HepG2 (cell line): ENCODE data around the gene SYNPO. TPM values are rescaled to one million over a fixed set of nuclear protein-coding genes. Genes with fewer than 3 reads are reported as not detected.

Experiments
- ARID4A ChIP-seq: sonication (generic); formaldehyde crosslinking; IDR thresholded peaks from 2 replicates; pipeline ENCODE4 v1.5.0; 2020; ENCODE audit warnings: mild to moderate bottlenecking, missing genetic modification reagents, borderline replicate concordance
- HHEX ChIP-seq: IDR thresholded peaks from 2 replicates; pipeline ENCODE4 v1.6.1; 2016; ENCODE audit warnings: control low read depth
- HNRNPK ChIP-seq: fragments of 200-400 bp; formaldehyde crosslinking; IDR thresholded peaks from 2 replicates; pipeline ENCODE4 v1.6.1; 2018; ENCODE audit warnings: low read length, low read depth, moderate library complexity, mild to moderate bottlenecking; ENCODE audit not compliant: poor library complexity, severe bottlenecking
- KDM6A ChIP-seq: IDR thresholded peaks from 2 replicates; pipeline ENCODE4 v1.6.1; 2016; ENCODE audit warnings: low read depth
- NCOA2 ChIP-seq: sonication (generic); formaldehyde crosslinking; IDR thresholded peaks from 2 replicates; pipeline ENCODE4 v1.8.0; 2022; ENCODE audit warnings: inconsistent platforms
- NR2F6 ChIP-seq, 2 experiments: IDR thresholded peaks; 2 replicates each; pipeline ENCODE4 v1.6.1; 2016; ENCODE audit warnings: antibody characterized with exemption in 1 of 2, mild to moderate bottlenecking in 1 of 2
- RXRA ChIP-seq: sonication (generic); formaldehyde crosslinking; IDR thresholded peaks from 2 replicates; pipeline ENCODE4 v1.5.1; 2020; ENCODE audit warnings: missing genetic modification reagents
- UBTF ChIP-seq: sonication (generic); formaldehyde crosslinking; IDR thresholded peaks from 2 replicates; pipeline ENCODE4 v1.4.0; 2020; ENCODE audit warnings: mild to moderate bottlenecking, missing genetic modification reagents
- ZFP41 ChIP-seq: sonication (generic); formaldehyde crosslinking; IDR thresholded peaks from 2 replicates; pipeline ENCODE4 v1.4.0; 2020; ENCODE audit warnings: mild to moderate bottlenecking, missing genetic modification reagents, borderline replicate concordance
- ZNF12 ChIP-seq: sonication (generic); formaldehyde crosslinking; IDR thresholded peaks from 2 replicates; pipeline ENCODE4 v1.5.0; 2020; ENCODE audit warnings: missing genetic modification reagents
- ZNF3 ChIP-seq: IDR thresholded peaks from 2 replicates; pipeline ENCODE4 v1.7.0; 2017; ENCODE audit warnings: inconsistent platforms
- ZNF672 ChIP-seq: sonication (generic); formaldehyde crosslinking; IDR thresholded peaks from 2 replicates; pipeline ENCODE4 v1.8.1; 2022; ENCODE audit warnings: missing genetic modification reagents
- ZNF724P ChIP-seq: sonication (generic); formaldehyde crosslinking; IDR thresholded peaks from 2 replicates; pipeline ENCODE4 v1.8.0; 2022; ENCODE audit warnings: missing genetic modification reagents, borderline replicate concordance
- ZNF768 ChIP-seq: sonication (generic); formaldehyde crosslinking; IDR thresholded peaks from 2 replicates; pipeline ENCODE4 v1.4.0; 2020; ENCODE audit warnings: missing genetic modification reagents
- ZZZ3 ChIP-seq: sonication (generic); formaldehyde crosslinking; IDR thresholded peaks from 2 replicates; pipeline ENCODE4 v1.4.0; 2020; ENCODE audit warnings: missing genetic modification reagents, mild to moderate bottlenecking, borderline replicate concordance
- polyA plus RNA-seq, 8 experiments: library from polyadenylated mRNA; depleted of rRNA in 3 of 8; stranded (reverse) in 7 of 8; unstranded in 1 of 8; fragments of >200 nt; fragmentation: Illumina TruSeq in 4 of 8; extraction: Trizol in 4 of 8; gene quantifications; 2 replicates each; pipeline versions ENCODE4 v1.2.1 to v1.2.3, GENCODE V29; 2011 to 2016; ENCODE audit warnings: low read depth in 4 of 8, missing spikeins in 1 of 8, mixed read lengths in 1 of 8; ENCODE audit not compliant: insufficient read depth in 1 of 8
- total RNA-seq, 5 experiments: library from RNA; depleted of rRNA; stranded (reverse); fragments of >200 nt; fragmentation: Illumina TruSeq; extraction: Trizol; gene quantifications; 2 replicates each; pipeline ENCODE4 v1.2.3, GENCODE V29; 2016; ENCODE audit warnings: low read depth in 1 of 5

Gene SYNPO
- total and polyA plus RNA-seq, 2 of the 13 experiments (the other 11 are each of a cell fraction or from before 2014, with no cell fraction given) = 0.09 to 0.30 TPM

GRCh38 chr5:150656191-150657132 is 16.0 kb downstream of the SYNPO start (continued):
- TF ChIP-seq ZZZ3 (CRISPR knock-in tag) = no peak
- no peak for TF ChIP-seq NR2F6 (IDR thresholded peaks at IDR 0.05)
- TF ChIP-seq NR2F6 (CRISPR knock-in tag; IDR thresholded peaks at IDR 0.05) = no peak
- TF ChIP-seq HNRNPK = peak; percentile 85
- no peak for TF ChIP-seq ZNF724P
- TF ChIP-seq ZNF672 (CRISPR knock-in tag) = no peak
- no peak for TF ChIP-seq ZFP41 (CRISPR knock-in tag)
- TF ChIP-seq ARID4A (CRISPR knock-in tag) = no peak; the same call in 1 of the 2 replicates
- TF ChIP-seq UBTF (CRISPR knock-in tag) = peak; percentile 47; the same call in 1 of the 2 replicates
- no peak for TF ChIP-seq ZNF3 (CRISPR knock-in tag)
- no peak for TF ChIP-seq HHEX (CRISPR knock-in tag)
- TF ChIP-seq KDM6A (CRISPR knock-in tag) = no peak
- no peak for TF ChIP-seq NCOA2 (CRISPR knock-in tag)
- TF ChIP-seq RXRA (CRISPR knock-in tag) = no peak; the same call in 1 of the 2 replicates
- peak; percentile 47; the same call in 1 of the 2 replicates for TF ChIP-seq ZNF768 (CRISPR knock-in tag)
- no peak for TF ChIP-seq ZNF12 (CRISPR knock-in tag)
